GM12875 (cell line): ENCODE results near the gene PCSK6.

Source experiments
- H3K4me3 ChIP-seq: one replicate; pipeline ENCODE4 v1.5.1; 2011; ENCODE audit warnings: low read depth, low read length, control low read depth
- CTCF ChIP-seq: IDR thresholded peaks from 2 replicates; pipeline ENCODE4 v1.5.1; 2011; ENCODE audit warnings: low read depth, mild to moderate bottlenecking, control low read depth, inconsistent platforms, low read length, moderate library complexity, borderline replicate concordance; ENCODE audit not compliant: insufficient read depth

PCSK6 gene

GRCh38 chr15:101451846-101452245 lies 37.7 kb downstream of the PCSK6 start:
- no peak for TF ChIP-seq CTCF
- H3K4me3 ChIP-seq, result no peak overlapping the region

- no peak overlapping the region for H3K4me3 ChIP-seq
- TF ChIP-seq CTCF, result no peak
Measured at GRCh38 chr15:101451266-101451799, 38.2 kb downstream of the PCSK6 start.

- H3K4me3 ChIP-seq, result no peak overlapping the region
- TF ChIP-seq CTCF, result no peak
Measured at GRCh38 chr15:101450403-101451265, 38.9 kb downstream of the PCSK6 start.

- H3K4me3 ChIP-seq, result no peak overlapping the region
- no peak for TF ChIP-seq CTCF
Measured at GRCh38 chr15:101449471-101450402, 39.8 kb downstream of the PCSK6 start.

- no peak for TF ChIP-seq CTCF
- no peak overlapping the region for H3K4me3 ChIP-seq
Measured at GRCh38 chr15:101448336-101448735, 41.2 kb downstream of the PCSK6 start.

- no peak for TF ChIP-seq CTCF
- H3K4me3 ChIP-seq, result no peak overlapping the region
Measured at GRCh38 chr15:101447561-101448071, 41.9 kb downstream of the PCSK6 start.
